IMR-90 (cell line): ENCODE measurements around the gene EPN3. TPM values are rescaled to one million over a fixed set of nuclear protein-coding genes. Genes with fewer than 3 reads are reported as not detected.

ENCODE experiments used
- ATAC-seq: fragments of 200-7000 bp; cut with Tn5 transposase; 2 replicates; pipeline ENCODE4 v1.9.1; 2020; ENCODE audit warnings: low read depth, mild to moderate bottlenecking, moderate library complexity
- BruUV-seq: library from RNA; stranded (reverse); fragments of 400-500 nt; replicated peaks from 2 replicates; lab custom pipeline; 2021; lab: Mats Ljungman, UMichigan
- CTCF ChIA-PET: fragments of 300-600 bp; formaldehyde crosslinking; extraction: SDS; loops from one replicate; lab custom pipeline; 2021; ENCODE audit warnings: antibody characterized with exemption; lab: Yijun Ruan, JAX
- POLR2A ChIA-PET: fragments of 300-600 bp; sonication (Branson Sonifier 250); formaldehyde crosslinking; loops from one replicate; lab custom pipeline; 2022; ENCODE audit warnings: antibody characterized with exemption; ENCODE audit not compliant: unreplicated experiment; lab: Charles Lee
- DNase-seq: peaks from one replicate; pipeline ENCODE4 v3.0.0; 2013
- H2AFZ ChIP-seq: replicated peaks from 2 replicates; pipeline ENCODE3; 2013; ENCODE audit warnings: low read length, mild to moderate bottlenecking; ENCODE audit not compliant: poor library complexity
- H2AK5ac ChIP-seq: 2 replicates; pipeline ENCODE4 v1.6.1; 2013; ENCODE audit warnings: low read depth, low read length, inconsistent platforms
- H2AK9ac ChIP-seq: replicated peaks from 2 replicates; pipeline ENCODE3; 2013; ENCODE audit warnings: mild to moderate bottlenecking, low read depth, low read length, moderate library complexity; ENCODE audit not compliant: poor library complexity
- H2BK120ac ChIP-seq: 2 replicates; pipeline ENCODE4 v1.6.1; 2013; ENCODE audit warnings: low read depth, low read length, inconsistent platforms
- H2BK15ac ChIP-seq: 3 replicates; pipeline ENCODE4 v1.6.1; 2013; ENCODE audit warnings: low read depth, low read length, inconsistent platforms
- H2BK20ac ChIP-seq: 2 replicates; pipeline ENCODE4 v1.6.1; 2013; ENCODE audit warnings: low read depth, mild to moderate bottlenecking, inconsistent platforms, low read length, moderate library complexity
- H2BK5ac ChIP-seq: 2 replicates; pipeline ENCODE4 v1.6.1; 2013; ENCODE audit warnings: mild to moderate bottlenecking, low read depth, low read length, inconsistent platforms; ENCODE audit not compliant: poor library complexity, severe bottlenecking
- H3K14ac ChIP-seq: replicated peaks from 2 replicates; pipeline ENCODE4 v1.6.1; 2013; ENCODE audit warnings: low read depth, low read length, inconsistent platforms
- H3K18ac ChIP-seq: 2 replicates; pipeline ENCODE4 v1.6.1; 2013; ENCODE audit warnings: low read depth, low read length, control low read depth
- H3K23ac ChIP-seq: 2 replicates; pipeline ENCODE4 v1.6.1; 2013; ENCODE audit warnings: low read depth, low read length, inconsistent platforms
- H3K27ac ChIP-seq: 2 replicates; pipeline ENCODE4 v1.5.1; 2013; ENCODE audit warnings: mild to moderate bottlenecking, control low read depth, low read length; ENCODE audit not compliant: insufficient read depth
- H3K27me3 ChIP-seq: 2 replicates; pipeline ENCODE4 v1.6.1; 2013; ENCODE audit warnings: low read length; ENCODE audit not compliant: control insufficient read depth, insufficient read depth
- H3K36me3 ChIP-seq: 2 replicates; pipeline ENCODE4 v1.6.1; 2013; ENCODE audit warnings: low read length, mixed read lengths; ENCODE audit not compliant: control insufficient read depth, insufficient read depth
- H3K4ac ChIP-seq: 2 replicates; pipeline ENCODE4 v1.6.1; 2013; ENCODE audit warnings: low read depth, low read length, inconsistent platforms
- H3K4me1 ChIP-seq: 2 replicates; pipeline ENCODE4 v1.6.1; 2013; ENCODE audit warnings: low read length, mixed read lengths; ENCODE audit not compliant: control insufficient read depth, insufficient read depth
- H3K4me2 ChIP-seq: 2 replicates; pipeline ENCODE4 v1.6.1; 2013; ENCODE audit warnings: low read depth, mild to moderate bottlenecking, control low read depth, low read length, moderate library complexity
- H3K4me3 ChIP-seq: 2 replicates; pipeline ENCODE4 v1.5.1; 2013; ENCODE audit warnings: low read depth, mild to moderate bottlenecking, control low read depth, low read length, moderate library complexity; ENCODE audit not compliant: insufficient read depth
- H3K56ac ChIP-seq: 2 replicates; pipeline ENCODE4 v1.6.1; 2013; ENCODE audit warnings: low read length, inconsistent platforms; ENCODE audit not compliant: insufficient read depth; ENCODE audit errors: extremely low read depth
- H3K79me1 ChIP-seq, 2 experiments: 2 replicates each; pipeline ENCODE4 v1.6.1; 2013; ENCODE audit warnings: low read length in 2 of 2, inconsistent platforms in 1 of 2, low read depth in 1 of 2
- H3K9ac ChIP-seq: 2 replicates; pipeline ENCODE4 v1.6.1; 2013; ENCODE audit warnings: low read depth, low read length, control low read depth
- H3K9me1 ChIP-seq: 2 replicates; pipeline ENCODE4 v1.6.1; 2013; ENCODE audit warnings: low read length, inconsistent platforms; ENCODE audit not compliant: insufficient read depth
- H3K9me3 ChIP-seq: 2 replicates; pipeline ENCODE4 v1.6.1; 2013; ENCODE audit warnings: low read length; ENCODE audit not compliant: control insufficient read depth, insufficient read depth
- H4K20me1 ChIP-seq: 2 replicates; pipeline ENCODE4 v1.6.1; 2013; ENCODE audit warnings: low read length, inconsistent platforms; ENCODE audit not compliant: insufficient read depth
- H4K5ac ChIP-seq: 2 replicates; pipeline ENCODE4 v1.6.1; 2013; ENCODE audit warnings: mild to moderate bottlenecking, low read depth, low read length, control low read depth
- H4K8ac ChIP-seq, 2 experiments: 2 replicates each; pipeline ENCODE4 v1.6.1; 2013; ENCODE audit warnings: low read depth in 2 of 2, low read length in 2 of 2, control low read depth in 1 of 2, inconsistent platforms in 1 of 2
- H4K91ac ChIP-seq: 2 replicates; pipeline ENCODE4 v1.6.1; 2013; ENCODE audit warnings: low read depth, low read length, inconsistent platforms; ENCODE audit not compliant: insufficient read depth
- RCOR1 ChIP-seq: IDR thresholded peaks from 2 replicates; pipeline ENCODE4 v1.6.1; 2012; ENCODE audit warnings: mild to moderate bottlenecking, low read length, improper control_type of control experiment; ENCODE audit not compliant: insufficient replicate concordance
- WGBS, 2 experiments: methylation state at CpG; one replicate each; pipeline versions ENCODE4 v1.1.5 to v1.1.7; 2013; ENCODE audit warnings: missing lambda C conversion rate in 2 of 2; ENCODE audit not compliant: insufficient read length in 1 of 2; ENCODE audit errors: extremely low coverage in 2 of 2; 5-methylcytosine and 5-hydroxymethylcytosine counted together
- dilution Hi-C: fragments of 300-500 bp; cut with HindIII; formaldehyde crosslinking; loops from one replicate; pipeline ENCODE4 v1.14.3; 2018; ENCODE audit warnings: low sequenced_read_pairs; ENCODE audit not compliant: unreplicated experiment
- in situ Hi-C: fragments of 300-500 bp; cut with MboI; formaldehyde crosslinking; loops from 3 replicates; pipeline ENCODE4 v1.14.3; 2019; ENCODE audit warnings: low sequenced_read_pairs, inconsistent platforms, mixed read lengths
- intact Hi-C: fragments of 100-400 bp; cut with micrococcal nuclease; formaldehyde crosslinking; loops from 2 replicates; pipeline ENCODE4 v1.10.0; 2022
- polyA plus RNA-seq, 3 experiments: library from polyadenylated mRNA; depleted of rRNA; stranded (reverse); fragments of >200 nt; gene quantifications; 2 replicates each; pipeline ENCODE4 v1.2.3, GENCODE V29; 2012; ENCODE audit warnings: low replicate concordance in 1 of 3
- total RNA-seq: library from RNA; depleted of rRNA; stranded (reverse); fragments of >200 nt; gene quantifications from 2 replicates; pipeline ENCODE4 v1.2.3, GENCODE V29; 2012

EPN3 gene
- total and polyA plus RNA-seq, 2 of the 4 experiments (the other 2 are of a cell fraction) = 0.09 TPM; not detected in 1

- Histone ChIP-seq H3K4me3 (no peak overlapping the region), H2AFZ (no peak overlapping the region), H4K5ac (no peak overlapping the region), H3K36me3 (no peaks in the 10 kb centered on the region), H2BK20ac (no peak overlapping the region), H3K27me3 (peaks cover 26% of the 10 kb centered on the region), H3K56ac (no peak overlapping the region), H3K9me3 (no peaks in the 10 kb centered on the region), H3K18ac (no peak overlapping the region), H3K9me1 (no peaks in the 10 kb centered on the region), H2BK5ac (no peak overlapping the region), H3K79me1 (no peaks in the 10 kb centered on the region), H4K20me1 (no peaks in the 10 kb centered on the region), H2BK15ac (no peak overlapping the region), H2AK9ac (no peak overlapping the region), H3K4ac (no peak overlapping the region), H3K27ac (no peak overlapping the region), H3K14ac (no peak overlapping the region), H3K9ac (no peak overlapping the region), H2AK5ac (no peak overlapping the region), H3K23ac (no peak overlapping the region), H3K4me2 (no peak overlapping the region), H4K91ac (no peak overlapping the region), H4K8ac (no peak overlapping the region), H2BK120ac (no peak overlapping the region), H3K4me1 (no peaks in the 10 kb centered on the region)
- intact Hi-C loops = no loop called here
- ChIA-PET POLR2A (no interaction called here), CTCF (no interaction called here)
- BruUV-seq = no TSS peak
- ATAC-seq (no peak), DNase-seq (no peak)
- WGBS, 2 experiments = no CpG with 5 or more reads among the region's 2 CpGs
- dilution Hi-C loops = no loop called here
- TF ChIP-seq RCOR1 = no peak
- in situ Hi-C loops = no loop called here
These were observed 9.3 kb upstream of the EPN3 start for GRCh38 chr17:50523208-50523607.
